GM20000 (cell line): ENCODE results near the gene GNE.

Experiments used
- DNase-seq: peaks from one replicate; pipeline ENCODE4 v3.0.0; 2012; ENCODE audit warnings: low spot score
- TF ChIP-seq, protein P1 (sequence below): IDR thresholded peaks from 2 replicates; pipeline ENCODE4 v1.5.1; 2012; ENCODE audit warnings: mild to moderate bottlenecking, control low read depth; ENCODE audit errors: extremely low read depth, missing control alignments

Gene GNE

GRCh38 chr9:36174731-36175130 lies 83.5 kb downstream of the GNE start:
- TF ChIP-seq, protein P1, sequence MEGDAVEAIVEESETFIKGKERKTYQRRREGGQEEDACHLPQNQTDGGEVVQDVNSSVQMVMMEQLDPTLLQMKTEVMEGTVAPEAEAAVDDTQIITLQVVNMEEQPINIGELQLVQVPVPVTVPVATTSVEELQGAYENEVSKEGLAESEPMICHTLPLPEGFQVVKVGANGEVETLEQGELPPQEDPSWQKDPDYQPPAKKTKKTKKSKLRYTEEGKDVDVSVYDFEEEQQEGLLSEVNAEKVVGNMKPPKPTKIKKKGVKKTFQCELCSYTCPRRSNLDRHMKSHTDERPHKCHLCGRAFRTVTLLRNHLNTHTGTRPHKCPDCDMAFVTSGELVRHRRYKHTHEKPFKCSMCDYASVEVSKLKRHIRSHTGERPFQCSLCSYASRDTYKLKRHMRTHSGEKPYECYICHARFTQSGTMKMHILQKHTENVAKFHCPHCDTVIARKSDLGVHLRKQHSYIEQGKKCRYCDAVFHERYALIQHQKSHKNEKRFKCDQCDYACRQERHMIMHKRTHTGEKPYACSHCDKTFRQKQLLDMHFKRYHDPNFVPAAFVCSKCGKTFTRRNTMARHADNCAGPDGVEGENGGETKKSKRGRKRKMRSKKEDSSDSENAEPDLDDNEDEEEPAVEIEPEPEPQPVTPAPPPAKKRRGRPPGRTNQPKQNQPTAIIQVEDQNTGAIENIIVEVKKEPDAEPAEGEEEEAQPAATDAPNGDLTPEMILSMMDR: no peak
- no peak for DNase-seq

- TF ChIP-seq, protein P1: no peak
- DNase-seq: no peak
Measured at GRCh38 chr9:36174271-36174670, 84.0 kb downstream of the GNE start.

DNA sequence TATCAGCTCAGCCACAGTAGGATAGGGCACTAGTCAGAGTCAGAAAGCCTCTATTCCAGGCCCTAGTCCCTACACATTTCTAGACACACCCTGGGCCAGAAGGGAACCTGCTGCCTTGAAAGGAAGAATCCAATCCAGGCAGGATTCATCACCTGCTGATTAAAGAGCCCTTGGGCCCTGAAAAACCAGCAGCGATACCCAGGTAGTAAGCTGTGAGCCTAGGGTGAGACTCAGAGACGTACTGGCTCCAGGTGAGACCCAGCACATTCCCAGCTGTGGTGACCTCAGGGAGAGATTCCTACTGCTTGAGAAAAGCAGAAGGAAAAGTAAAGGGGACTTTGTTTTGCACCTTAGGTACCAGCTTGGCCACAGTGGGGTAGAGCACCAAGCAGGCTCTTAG lies 84.4 kb downstream of the GNE start:
- TF ChIP-seq, protein P1: no peak
- DNase-seq: no peak

DNA sequence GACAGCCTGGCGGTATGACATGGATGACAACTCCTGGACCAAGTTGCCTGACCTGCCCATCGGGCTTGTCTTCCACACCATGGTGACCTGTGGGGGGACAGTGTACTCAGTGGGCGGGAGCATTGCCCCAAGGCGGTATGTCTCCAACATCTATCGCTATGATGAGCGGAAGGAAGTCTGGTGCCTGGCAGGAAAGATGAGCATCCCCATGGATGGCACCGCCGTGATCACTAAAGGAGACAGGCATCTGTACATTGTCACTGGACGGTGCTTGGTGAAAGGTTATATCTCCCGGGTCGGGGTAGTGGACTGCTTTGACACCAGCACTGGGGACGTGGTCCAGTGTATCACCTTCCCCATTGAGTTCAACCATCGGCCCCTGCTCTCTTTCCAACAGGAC lies 87.7 kb downstream of the GNE start:
- no peak for DNase-seq
- TF ChIP-seq, protein P1: no peak

DNA sequence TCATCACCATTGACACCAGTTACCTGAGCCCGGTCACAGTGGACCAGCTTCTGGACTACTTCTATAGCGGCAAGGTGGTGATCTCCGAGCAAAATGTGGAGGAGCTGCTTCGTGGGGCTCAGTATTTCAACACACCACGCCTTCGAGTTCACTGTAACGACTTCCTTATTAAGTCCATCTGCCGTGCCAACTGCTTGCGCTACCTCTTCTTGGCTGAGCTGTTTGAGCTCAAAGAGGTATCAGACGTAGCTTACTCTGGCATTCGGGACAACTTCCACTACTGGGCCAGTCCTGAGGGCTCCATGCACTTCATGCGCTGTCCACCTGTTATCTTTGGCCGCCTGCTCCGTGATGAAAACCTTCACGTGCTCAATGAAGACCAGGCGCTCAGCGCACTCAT lies 88.5 kb downstream of the GNE start:
- TF ChIP-seq, protein P1: no peak
- DNase-seq: no peak

- DNase-seq: no peak
- TF ChIP-seq, protein P1: no peak
Measured at GRCh38 chr9:36169166-36169565, 89.1 kb downstream of the GNE start, which contains the start of gene CCIN. Gene CCIN, plus strand, starts transcription at chr9:36169388. Its CDS starts 115 bp downstream, at chr9:36169503.

- TF ChIP-seq, protein P1: peak; percentile 98
Measured at GRCh38 chr9:36166168-36166927, 91.9 kb downstream of the GNE start.

More at GRCh38 chr9:36166168-36166927, 91.9 kb downstream of the GNE start:
- DNase-seq: peak; percentile 91
